H1 (cell line): Measurements from ENCODE around the gene RAB11FIP3. TPM values are rescaled to one million over a fixed set of nuclear protein-coding genes. Genes with fewer than 3 reads are reported as not detected.
A peak's percentile ranks its signal among the peaks of the same experiment; 100 is the strongest.

Experiments
- CTCF ChIA-PET: fragments of 300-600 bp; sonication (Branson Sonifier 250); formaldehyde crosslinking; loops from one replicate; lab custom pipeline; 2021; ENCODE audit not compliant: partially characterized antibody; lab: Charles Lee
- POLR2A ChIA-PET: fragments of 300-600 bp; sonication (Branson Sonifier 250); formaldehyde crosslinking; loops from one replicate; lab custom pipeline; 2021; ENCODE audit warnings: inconsistent platforms; ENCODE audit not compliant: partially characterized antibody; lab: Charles Lee
- DNase-seq, 2 experiments: peaks; one replicate each; pipeline versions ENCODE4 v3.0.0 to v3.0.0-alpha.2; 2010 to 2022; ENCODE audit warnings: low spot score in 2 of 2, low read depth in 1 of 2, mixed read lengths in 1 of 2
- FAIRE-seq: peaks from 2 replicates; lab custom pipeline; 2011; peaks lifted over from hg19 to GRCh38; lab: Jason Lieb, UNC
- H2AFZ ChIP-seq: 2 replicates; pipeline ENCODE4 v1.8.1; 2012; ENCODE audit warnings: low read length, inconsistent platforms
- H2AK5ac ChIP-seq: 2 replicates; pipeline ENCODE4 v1.6.1; 2013; ENCODE audit warnings: low read depth, low read length
- H2BK120ac ChIP-seq: replicated peaks from 2 replicates; pipeline ENCODE3; 2013; ENCODE audit warnings: low read depth, low read length, inconsistent platforms
- H2BK12ac ChIP-seq: 2 replicates; pipeline ENCODE4 v1.6.1; 2013; ENCODE audit warnings: low read depth, low read length
- H2BK15ac ChIP-seq: 2 replicates; pipeline ENCODE4 v1.6.1; 2013; ENCODE audit warnings: low read length
- H2BK20ac ChIP-seq: 2 replicates; pipeline ENCODE4 v1.6.1; 2013; ENCODE audit warnings: low read length
- H2BK5ac ChIP-seq: 2 replicates; pipeline ENCODE4 v1.6.1; 2013; ENCODE audit warnings: low read depth, low read length
- H3K14ac ChIP-seq: 2 replicates; pipeline ENCODE4 v1.6.1; 2013; ENCODE audit warnings: inconsistent platforms; ENCODE audit not compliant: insufficient read length
- H3K18ac ChIP-seq: 2 replicates; pipeline ENCODE4 v1.6.1; 2013; ENCODE audit warnings: low read length; ENCODE audit errors: extremely low read depth
- H3K23ac ChIP-seq: 2 replicates; pipeline ENCODE4 v1.6.1; 2013; ENCODE audit warnings: inconsistent platforms; ENCODE audit not compliant: insufficient read length
- H3K23me2 ChIP-seq: 2 replicates; pipeline ENCODE4 v1.6.1; 2013; ENCODE audit warnings: low read depth, low read length
- H3K27ac ChIP-seq: 2 replicates; pipeline ENCODE4 v1.6.1; 2011; ENCODE audit warnings: low read depth, low read length, inconsistent platforms
- H3K27me3 ChIP-seq, 4 experiments: replicated peaks in 1 of 4; 1 replicate in 1 of 4; 2 replicates in 3 of 4; pipeline versions ENCODE4 v1.6.1 to v1.8.1; 2011 to 2013; ENCODE audit warnings: low read length in 3 of 4, mild to moderate bottlenecking in 3 of 4, inconsistent platforms in 2 of 4, mixed read lengths in 2 of 4, moderate library complexity in 1 of 4; ENCODE audit not compliant: control insufficient read depth in 3 of 4, insufficient read depth in 3 of 4; ENCODE audit errors: extremely low read depth in 1 of 4
- H3K36me3 ChIP-seq, 4 experiments: 2 replicates each; pipeline versions ENCODE4 v1.6.1 to v1.8.1; 2011 to 2013; ENCODE audit warnings: mild to moderate bottlenecking in 4 of 4, low read length in 3 of 4, moderate library complexity in 2 of 4, control low read depth in 1 of 4, inconsistent platforms in 1 of 4; ENCODE audit not compliant: insufficient read depth in 4 of 4, control insufficient read depth in 2 of 4
- H3K4ac ChIP-seq: replicated peaks from 2 replicates; pipeline ENCODE3; 2013; ENCODE audit warnings: low read length, low read depth, mixed read lengths, inconsistent platforms; ENCODE audit not compliant: insufficient read length
- H3K4me1 ChIP-seq, 4 experiments: replicated peaks in 1 of 4; 1 replicate in 1 of 4; 2 replicates in 3 of 4; pipeline versions ENCODE4 v1.6.1 to v1.8.1; 2011 to 2013; ENCODE audit warnings: low read length in 3 of 4, inconsistent platforms in 2 of 4, mixed read lengths in 1 of 4; ENCODE audit not compliant: insufficient read depth in 4 of 4, control insufficient read depth in 3 of 4
- H3K4me2 ChIP-seq, 2 experiments: 2 replicates each; pipeline versions ENCODE4 v1.6.1 to v1.8.1; 2011 to 2013; ENCODE audit warnings: low read depth in 2 of 2, low read length in 2 of 2, control low read depth in 1 of 2, inconsistent platforms in 1 of 2, mild to moderate bottlenecking in 1 of 2; ENCODE audit not compliant: insufficient read depth in 1 of 2
- H3K4me3 ChIP-seq, 4 experiments: fragments of 200-600, 300-600 bp in 1 of 4; sonication (generic), shearing (Covaris generic), sonication (Bioruptor Twin) in 1 of 4; 2 replicates each; pipeline versions ENCODE4 v1.5.1 to v1.8.1; 2011 to 2016; ENCODE audit warnings: low read length in 4 of 4, low read depth in 3 of 4, control low read depth in 2 of 4, inconsistent platforms in 2 of 4, mild to moderate bottlenecking in 2 of 4, mixed read lengths in 1 of 4, moderate library complexity in 1 of 4; ENCODE audit not compliant: insufficient read depth in 2 of 4; ENCODE audit errors: extremely low read depth in 1 of 4
- H3K56ac ChIP-seq: replicated peaks from 2 replicates; pipeline ENCODE3; 2013; ENCODE audit warnings: low read depth, mild to moderate bottlenecking, mixed read lengths, low read length, inconsistent platforms; ENCODE audit not compliant: insufficient read length
- H3K79me1 ChIP-seq: 2 replicates; pipeline ENCODE4 v1.6.1; 2013; ENCODE audit warnings: low read depth, low read length, control low read depth
- H3K79me2 ChIP-seq, 2 experiments: 2 replicates each; pipeline versions ENCODE4 v1.6.1 to v1.8.1; 2012 to 2013; ENCODE audit warnings: low read length in 2 of 2, mild to moderate bottlenecking in 2 of 2, inconsistent platforms in 1 of 2; ENCODE audit not compliant: insufficient read depth in 2 of 2, control insufficient read depth in 1 of 2
- H3K9ac ChIP-seq, 4 experiments: replicated peaks in 1 of 4; 1 replicate in 1 of 4; 2 replicates in 3 of 4; pipeline versions ENCODE4 v1.6.1 to v1.8.1; 2011 to 2013; ENCODE audit warnings: low read depth in 3 of 4, low read length in 3 of 4, control low read depth in 2 of 4, mild to moderate bottlenecking in 2 of 4, moderate library complexity in 2 of 4, inconsistent platforms in 1 of 4; ENCODE audit errors: extremely low read depth in 1 of 4
- H3K9me3 ChIP-seq, 2 experiments: 2 replicates each; pipeline versions ENCODE4 v1.6.1 to v1.8.1; 2012 to 2013; ENCODE audit warnings: mild to moderate bottlenecking in 2 of 2, moderate library complexity in 2 of 2, control low read depth in 1 of 2, inconsistent platforms in 1 of 2, low read depth in 1 of 2, low read length in 1 of 2, mixed read lengths in 1 of 2; ENCODE audit not compliant: insufficient read depth in 2 of 2
- H4K20me1 ChIP-seq, 2 experiments: replicated peaks in 1 of 2; 2 replicates each; pipeline versions ENCODE3 to v1.8.1; 2011 to 2013; ENCODE audit warnings: inconsistent platforms in 2 of 2, low read length in 2 of 2, mild to moderate bottlenecking in 1 of 2; ENCODE audit not compliant: insufficient read depth in 2 of 2, control insufficient read depth in 1 of 2
- H4K5ac ChIP-seq: 2 replicates; pipeline ENCODE4 v1.6.1; 2013; ENCODE audit warnings: low read length, low read depth, mixed read lengths, inconsistent platforms; ENCODE audit not compliant: insufficient read length
- H4K8ac ChIP-seq: 2 replicates; pipeline ENCODE4 v1.8.0; 2013; ENCODE audit warnings: mild to moderate bottlenecking, moderate library complexity, low read length, inconsistent platforms; ENCODE audit not compliant: insufficient read depth; ENCODE audit errors: extremely low read depth
- H4K91ac ChIP-seq: replicated peaks from 2 replicates; pipeline ENCODE3; 2013; ENCODE audit warnings: low read length, mixed read lengths, inconsistent platforms; ENCODE audit not compliant: insufficient read length
- ATF3 ChIP-seq: IDR thresholded peaks from 2 replicates; pipeline ENCODE4 v1.6.1; 2011; ENCODE audit warnings: low read depth, mild to moderate bottlenecking, low read length; ENCODE audit not compliant: insufficient read depth
- BACH1 ChIP-seq: IDR thresholded peaks from 2 replicates; pipeline ENCODE4 v1.6.1; 2012; ENCODE audit warnings: low read length, improper control_type of control experiment
- BCL11A ChIP-seq, 2 experiments: IDR thresholded peaks; one replicate each; pipeline ENCODE4 v1.6.1; 2011; ENCODE audit warnings: low read depth in 2 of 2, low read length in 2 of 2, mild to moderate bottlenecking in 2 of 2
- CREB1 ChIP-seq: IDR thresholded peaks from 2 replicates; pipeline ENCODE4 v1.6.1; 2012; ENCODE audit warnings: inconsistent platforms
- E2F6 ChIP-seq: IDR thresholded peaks from 2 replicates; pipeline ENCODE4 v1.6.1; 2012; ENCODE audit warnings: inconsistent platforms
- FOSL1 ChIP-seq: IDR thresholded peaks from 2 replicates; pipeline ENCODE4 v1.6.1; 2011; ENCODE audit warnings: mild to moderate bottlenecking, low read depth, low read length, moderate library complexity; ENCODE audit not compliant: insufficient read depth
- POLR2AphosphoS5 ChIP-seq: IDR thresholded peaks from 2 replicates; pipeline ENCODE4 v1.6.1; 2011; ENCODE audit warnings: low read depth, low read length
- SUZ12 ChIP-seq: fragments of 200-600 bp; sonication (generic); IDR thresholded peaks from 2 replicates; pipeline ENCODE4 v1.6.1; 2012; ENCODE audit warnings: mild to moderate bottlenecking, inconsistent platforms, low read length, moderate library complexity, mixed read lengths
- TEAD4 ChIP-seq: IDR thresholded peaks from 2 replicates; pipeline ENCODE4 v1.6.1; 2012; ENCODE audit warnings: low read depth, low read length, inconsistent platforms, mixed read lengths
- YY1 ChIP-seq: IDR thresholded peaks from 2 replicates; pipeline ENCODE4 v1.6.1; 2011; ENCODE audit warnings: low read depth, mild to moderate bottlenecking, low read length
- WGBS, 2 experiments: shearing (Covaris generic) in 1 of 2; methylation state at CpG; one replicate each; pipeline versions ENCODE4 v1.1.6 to v1.1.7; 2013 to 2015; ENCODE audit warnings: low lambda C conversion rate in 2 of 2, mixed read lengths in 2 of 2, inconsistent platforms in 1 of 2, low coverage in 1 of 2, missing lambda C conversion rate in 1 of 2; ENCODE audit not compliant: insufficient replicate concordance in 2 of 2, insufficient coverage in 1 of 2, insufficient read length in 1 of 2; ENCODE audit errors: extremely low coverage in 1 of 2, missing lambda C conversion rate in 1 of 2; 5-methylcytosine and 5-hydroxymethylcytosine counted together
- polyA plus RNA-seq, 7 experiments: library from polyadenylated mRNA; depleted of rRNA in 3 of 7; stranded (reverse) in 5 of 7; unstranded in 2 of 7; fragments of >200 nt in 5 of 7; fragments of 200-250 nt in 2 of 7; gene quantifications; 1 replicate in 5 of 7; 2 replicates in 1 of 7; 4 replicates in 1 of 7; pipeline versions ENCODE4 v1.2.1 to v1.2.3, GENCODE V29; 2011 to 2013; ENCODE audit warnings: missing spikeins in 2 of 7, mixed read lengths in 2 of 7
- total RNA-seq: library from RNA; stranded (reverse); fragmentation: NEBNext Ultra II Directional; extraction: Animal tissue kit (Norgen Biotek cat#: 25700); gene quantifications from 2 replicates; pipeline ENCODE4 v1.2.1, GENCODE V29; 2021

The RAB11FIP3 gene
- total and polyA plus RNA-seq, 2 of the 8 experiments (the other 6 are each of a cell fraction or from before 2014, with no cell fraction given): 9.3 to 35.2 TPM

- Histone ChIP-seq H3K79me2 (no peaks in the 10 kb centered on the region), H2AFZ (no peak overlapping the region), H3K23me2 (no peaks in the 10 kb centered on the region), H3K9me3 (no peaks in the 10 kb centered on the region), H3K4ac (no peak overlapping the region), H3K4me3 (no peak overlapping the region), H4K5ac (no peak overlapping the region), H4K91ac (no peak overlapping the region), H3K36me3 (no peaks in the 10 kb centered on the region), H3K18ac (no peak overlapping the region), H3K56ac (no peak overlapping the region), H2BK12ac (no peak overlapping the region), H3K4me2 (no peak overlapping the region), H3K27me3 (no peaks in the 10 kb centered on the region), H3K27ac (no peak overlapping the region), H4K20me1 (peaks cover 0 to 4% of the 10 kb centered on the region in 2 experiments), H3K23ac (no peak overlapping the region), H3K14ac (no peak overlapping the region), H3K9ac (no peak overlapping the region), H2BK120ac (no peak overlapping the region), H4K8ac (no peak overlapping the region), H2AK5ac (peak overlapping the region; percentile 69; the same call in 1 of the 2 replicates), H3K4me1 (peaks cover 10 to 25% (median 16%) of the 10 kb centered on the region in 4 experiments), H2BK20ac (no peak overlapping the region), H3K79me1 (peaks cover 7% of the 10 kb centered on the region), H2BK15ac (peak overlapping the region; percentile 81; the same call in 1 of the 2 replicates), H2BK5ac (peak overlapping the region; percentile 35; the same call in 1 of the 2 replicates)
- no peak for DNase-seq
- ChIA-PET POLR2A (interaction anchor here (1.2 to 1.5 kb wide), 3 partner anchors 9 to 15 kb away, joined by 3 to 4 read pairs (median 3); no protein-coding TSS in a partner anchor), CTCF (interaction anchor here (0.7 to 6.7 kb wide), 3 partner anchors 14 to 17 kb away, joined by 3 to 31 read pairs (median 3); no protein-coding TSS in a partner anchor)
- 92% methylated on average over 32 of the region's 32 CpGs; no CpG with 5 or more reads in 1 of the 2 experiments for WGBS, 2 experiments
- no peak for FAIRE-seq
- TF ChIP-seq BCL11A (IDR thresholded peaks at IDR 0.05; ENCODE audit: low read depth in 2 of 2, low read length in 2 of 2): no peak
- TF ChIP-seq POLR2AphosphoS5: no peak
- TF ChIP-seq BACH1: no peak
- TF ChIP-seq TEAD4: no peak
- no peak for TF ChIP-seq SUZ12
- TF ChIP-seq ATF3: no peak
- TF ChIP-seq CREB1: no peak
- TF ChIP-seq YY1: no peak
- no peak for TF ChIP-seq E2F6
- TF ChIP-seq FOSL1: no peak
Measured at GRCh38 chr16:473046-474043, 47.9 kb downstream of the RAB11FIP3 start.
